ENCODE results near the gene PIAS4. TPM values are rescaled to one million over a fixed set of nuclear protein-coding genes. Genes with fewer than 3 reads are reported as not detected.

PIAS4 gene
- total RNA-seq, 1 donor from 2014 or later: 26.0 TPM

DNA sequence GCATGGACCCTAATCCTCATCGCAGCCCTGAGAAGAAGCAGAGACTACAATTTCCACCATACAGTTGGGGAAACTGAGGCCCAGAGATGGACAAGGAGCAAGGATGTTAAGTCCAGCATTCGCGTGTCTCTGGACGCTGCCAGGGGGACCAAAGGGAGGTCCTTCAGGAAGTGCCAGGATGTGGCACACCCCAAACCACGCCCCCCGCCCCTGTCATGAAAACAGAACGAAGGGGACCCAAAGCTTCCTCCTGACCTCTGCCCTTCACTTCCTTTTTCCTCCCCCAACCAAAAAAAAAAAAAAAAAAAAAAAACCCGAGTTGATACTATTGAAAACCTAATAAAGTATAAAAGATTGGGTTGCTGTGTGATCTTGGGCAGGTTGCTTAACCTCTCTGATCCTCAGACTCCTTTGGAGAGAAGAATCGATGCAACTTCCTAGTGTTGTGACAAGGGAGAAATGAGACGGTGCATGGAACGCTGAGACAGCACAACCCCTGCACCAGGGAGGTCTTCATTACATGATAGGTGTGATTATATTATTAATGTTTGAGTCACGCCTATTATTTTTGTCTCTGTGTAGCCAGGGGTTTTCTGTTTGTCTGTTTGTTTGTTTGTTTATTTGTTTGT lies 61.9 kb downstream of the PIAS4 start:
- Mint-ChIP-seq H3K27me3 (ENCODE audit: low read depth, unreplicated experiment) (no peaks in the 10 kb centered on the region), H3K4me3 (ENCODE audit: unreplicated experiment) (no peak overlapping the region), H3K9me3 (ENCODE audit: unreplicated experiment) (no peaks in the 10 kb centered on the region), H3K27ac (ENCODE audit: unreplicated experiment) (no peak overlapping the region), H3K4me1 (ENCODE audit: low read depth, unreplicated experiment) (no peaks in the 10 kb centered on the region), H3K36me3 (ENCODE audit: low read depth, unreplicated experiment) (no peaks in the 10 kb centered on the region)
- DNase-seq (ENCODE audit: low read depth): no peak
- H3K27ac ChIP-seq (ENCODE audit: low read depth, low read length): no peak overlapping the region
- no peak overlapping the region for H3K4me2 ChIP-seq (ENCODE audit: low read length)
- H4K20me1 ChIP-seq (ENCODE audit: insufficient read depth, low read length): peaks cover 2% of the 10 kb centered on the region
- peaks cover 7% of the 10 kb centered on the region for H3K79me2 ChIP-seq (ENCODE audit: insufficient read depth, low read length)
- H3K36me3 ChIP-seq (ENCODE audit: insufficient read depth, low read length): no peaks in the 10 kb centered on the region
- H2AFZ ChIP-seq (ENCODE audit: low read depth, low read length): no peak overlapping the region
- TF ChIP-seq, protein P1, sequence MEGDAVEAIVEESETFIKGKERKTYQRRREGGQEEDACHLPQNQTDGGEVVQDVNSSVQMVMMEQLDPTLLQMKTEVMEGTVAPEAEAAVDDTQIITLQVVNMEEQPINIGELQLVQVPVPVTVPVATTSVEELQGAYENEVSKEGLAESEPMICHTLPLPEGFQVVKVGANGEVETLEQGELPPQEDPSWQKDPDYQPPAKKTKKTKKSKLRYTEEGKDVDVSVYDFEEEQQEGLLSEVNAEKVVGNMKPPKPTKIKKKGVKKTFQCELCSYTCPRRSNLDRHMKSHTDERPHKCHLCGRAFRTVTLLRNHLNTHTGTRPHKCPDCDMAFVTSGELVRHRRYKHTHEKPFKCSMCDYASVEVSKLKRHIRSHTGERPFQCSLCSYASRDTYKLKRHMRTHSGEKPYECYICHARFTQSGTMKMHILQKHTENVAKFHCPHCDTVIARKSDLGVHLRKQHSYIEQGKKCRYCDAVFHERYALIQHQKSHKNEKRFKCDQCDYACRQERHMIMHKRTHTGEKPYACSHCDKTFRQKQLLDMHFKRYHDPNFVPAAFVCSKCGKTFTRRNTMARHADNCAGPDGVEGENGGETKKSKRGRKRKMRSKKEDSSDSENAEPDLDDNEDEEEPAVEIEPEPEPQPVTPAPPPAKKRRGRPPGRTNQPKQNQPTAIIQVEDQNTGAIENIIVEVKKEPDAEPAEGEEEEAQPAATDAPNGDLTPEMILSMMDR (IDR thresholded peaks at IDR 0.05; ENCODE audit: insufficient read depth, low read depth, low read length): no peak
- TF ChIP-seq EZH2 (IDR thresholded peaks at IDR 0.05; ENCODE audit: insufficient read depth, low read length): no peak
- H3K4me3 ChIP-seq (ENCODE audit: insufficient read depth, low read depth, low read length): no peak overlapping the region
- H3K27me3 ChIP-seq (ENCODE audit: insufficient read depth, low read length): no peaks in the 10 kb centered on the region
- H3K9me3 ChIP-seq (ENCODE audit: insufficient read depth, low read depth, low read length): no peaks in the 10 kb centered on the region
- no peaks in the 10 kb centered on the region for H3K4me1 ChIP-seq (ENCODE audit: insufficient read depth, low read length)
- no peak for FAIRE-seq
- no peak overlapping the region for H3K9ac ChIP-seq (ENCODE audit: low read length)

DNA sequence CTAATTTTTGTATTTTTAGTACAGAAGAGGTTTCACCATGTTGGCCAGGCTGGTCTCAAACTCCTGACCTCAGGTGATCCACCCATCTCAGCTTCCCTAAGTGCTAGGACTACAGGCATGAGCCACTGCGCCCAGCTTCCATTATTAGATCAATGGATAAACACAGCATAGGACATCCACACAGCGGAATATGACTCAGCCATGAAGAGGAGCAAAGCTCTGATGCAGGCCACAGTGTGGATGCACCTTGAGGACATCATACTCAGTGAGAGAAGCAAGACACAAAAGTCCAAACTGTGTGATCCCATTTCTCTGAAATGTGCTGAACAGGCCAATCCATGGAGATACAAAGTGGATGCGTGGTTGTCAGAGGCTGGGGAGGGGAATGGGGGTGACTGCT lies 64.1 kb downstream of the PIAS4 start:
- Histone ChIP-seq H3K36me3 (ENCODE audit: insufficient read depth, low read length) (no peaks in the 10 kb centered on the region), H3K79me2 (ENCODE audit: insufficient read depth, low read length) (no peaks in the 10 kb centered on the region), H3K4me3 (ENCODE audit: insufficient read depth, low read depth, low read length) (no peak overlapping the region), H2AFZ (ENCODE audit: low read depth, low read length) (no peak overlapping the region), H3K9ac (ENCODE audit: low read length) (no peak overlapping the region), H3K27me3 (ENCODE audit: insufficient read depth, low read length) (no peaks in the 10 kb centered on the region), H3K4me2 (ENCODE audit: low read length) (no peak overlapping the region), H4K20me1 (ENCODE audit: insufficient read depth, low read length) (no peaks in the 10 kb centered on the region), H3K9me3 (ENCODE audit: insufficient read depth, low read depth, low read length) (no peaks in the 10 kb centered on the region), H3K4me1 (ENCODE audit: insufficient read depth, low read length) (no peaks in the 10 kb centered on the region), H3K27ac (ENCODE audit: low read depth, low read length) (no peak overlapping the region)
- FAIRE-seq (no peak), DNase-seq (ENCODE audit: low read depth) (no peak)
- Mint-ChIP-seq H3K36me3 (ENCODE audit: low read depth, unreplicated experiment) (no peaks in the 10 kb centered on the region), H3K9me3 (ENCODE audit: unreplicated experiment) (no peaks in the 10 kb centered on the region), H3K27ac (ENCODE audit: unreplicated experiment) (no peak overlapping the region), H3K4me3 (ENCODE audit: unreplicated experiment) (no peak overlapping the region), H3K4me1 (ENCODE audit: low read depth, unreplicated experiment) (no peaks in the 10 kb centered on the region), H3K27me3 (ENCODE audit: low read depth, unreplicated experiment) (no peaks in the 10 kb centered on the region)
- TF ChIP-seq EZH2 (IDR thresholded peaks at IDR 0.05; ENCODE audit: insufficient read depth, low read length): no peak
- TF ChIP-seq, protein P1 (IDR thresholded peaks at IDR 0.05; ENCODE audit: insufficient read depth, low read depth, low read length): no peak

DNA sequence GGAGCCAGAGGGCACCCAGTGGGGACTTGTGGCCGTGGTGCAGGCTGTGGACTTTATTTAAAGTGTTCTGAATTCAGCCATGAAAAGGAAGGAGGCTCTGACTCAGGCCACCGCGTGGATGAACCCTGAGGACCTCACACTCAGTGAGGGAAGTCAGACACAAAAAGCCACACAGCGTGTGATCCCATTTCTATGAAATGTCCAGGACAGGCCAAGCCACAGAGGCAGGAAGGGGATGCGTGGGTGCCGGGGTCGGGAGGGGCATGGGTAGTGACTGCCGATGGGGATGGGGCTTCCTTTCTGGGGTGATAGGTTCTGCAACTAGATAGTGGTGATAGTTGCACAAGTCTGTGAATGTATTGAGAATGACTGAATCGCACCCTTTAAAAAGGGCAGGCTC lies 67.8 kb downstream of the PIAS4 start:
- no peak overlapping the region for H3K27ac ChIP-seq (ENCODE audit: low read depth, low read length)
- no peaks in the 10 kb centered on the region for H3K9me3 ChIP-seq (ENCODE audit: insufficient read depth, low read depth, low read length)
- no peaks in the 10 kb centered on the region for H3K36me3 ChIP-seq (ENCODE audit: insufficient read depth, low read length)
- no peaks in the 10 kb centered on the region for H3K9me3 Mint-ChIP-seq (ENCODE audit: unreplicated experiment)
- H3K4me3 Mint-ChIP-seq (ENCODE audit: unreplicated experiment): no peak overlapping the region
- H2AFZ ChIP-seq (ENCODE audit: low read depth, low read length): peak overlapping the region; percentile 10
- no peaks in the 10 kb centered on the region for H3K36me3 Mint-ChIP-seq (ENCODE audit: low read depth, unreplicated experiment)
- no peak overlapping the region for H3K9ac ChIP-seq (ENCODE audit: low read length)
- peaks cover 2% of the 10 kb centered on the region for H3K27me3 Mint-ChIP-seq (ENCODE audit: low read depth, unreplicated experiment)
- H3K27me3 ChIP-seq (ENCODE audit: insufficient read depth, low read length): no peaks in the 10 kb centered on the region
- H3K4me1 ChIP-seq (ENCODE audit: insufficient read depth, low read length): no peaks in the 10 kb centered on the region
- H3K4me3 ChIP-seq (ENCODE audit: insufficient read depth, low read depth, low read length): no peak overlapping the region
- no peaks in the 10 kb centered on the region for H3K79me2 ChIP-seq (ENCODE audit: insufficient read depth, low read length)
- no peaks in the 10 kb centered on the region for H3K4me1 Mint-ChIP-seq (ENCODE audit: low read depth, unreplicated experiment)
- no peak for FAIRE-seq
- H4K20me1 ChIP-seq (ENCODE audit: insufficient read depth, low read length): no peaks in the 10 kb centered on the region
- H3K27ac Mint-ChIP-seq (ENCODE audit: unreplicated experiment): no peak overlapping the region
- peak overlapping the region; percentile 13 for H3K4me2 ChIP-seq (ENCODE audit: low read length)
- no peak for DNase-seq (ENCODE audit: low read depth)
- no peak for TF ChIP-seq EZH2 (IDR thresholded peaks at IDR 0.05; ENCODE audit: insufficient read depth, low read length)
- TF ChIP-seq, protein P1 (IDR thresholded peaks at IDR 0.05; ENCODE audit: insufficient read depth, low read depth, low read length): no peak

All from astrocyte (in vitro differentiated cells and primary cell).